ENCODE results near the gene PPP3R2. TPM values are rescaled to one million over a fixed set of nuclear protein-coding genes. Genes with fewer than 3 reads are reported as not detected.

The PPP3R2 gene
- total RNA-seq, 4 donors from 2014 or later, result not detected

DNA sequence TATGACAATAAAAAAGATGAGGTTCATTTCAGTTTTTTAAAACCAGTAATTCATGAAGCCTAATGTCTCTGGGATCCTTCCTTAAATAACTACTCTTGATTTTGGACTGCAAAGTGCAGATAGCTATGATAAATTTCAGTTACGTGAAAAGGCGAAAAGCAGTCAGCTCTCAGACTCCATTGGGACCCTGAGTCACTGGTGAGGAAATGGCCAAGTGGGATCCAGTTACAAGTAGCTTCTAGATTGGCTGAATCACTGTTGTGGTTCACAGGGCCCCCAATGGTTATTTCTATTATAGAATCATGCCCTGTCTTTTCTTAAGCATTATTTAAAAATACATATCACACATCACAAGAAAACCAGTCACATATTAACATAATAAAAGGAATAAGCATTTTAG lies 31.1 kb upstream of the PPP3R2 start:
- DNase-seq (ENCODE audit: low spot score in 2 of 2), result no peak
- H3K4me3 ChIP-seq (ENCODE audit: low read depth, poor library complexity, severe bottlenecking), result no peak overlapping the region
- 74 to 85% methylated on average over 2 of the region's 2 CpGs for WGBS, 2 donors
- no peak for TF ChIP-seq POLR2A (IDR thresholded peaks at IDR 0.05)
- TF ChIP-seq, protein P1, sequence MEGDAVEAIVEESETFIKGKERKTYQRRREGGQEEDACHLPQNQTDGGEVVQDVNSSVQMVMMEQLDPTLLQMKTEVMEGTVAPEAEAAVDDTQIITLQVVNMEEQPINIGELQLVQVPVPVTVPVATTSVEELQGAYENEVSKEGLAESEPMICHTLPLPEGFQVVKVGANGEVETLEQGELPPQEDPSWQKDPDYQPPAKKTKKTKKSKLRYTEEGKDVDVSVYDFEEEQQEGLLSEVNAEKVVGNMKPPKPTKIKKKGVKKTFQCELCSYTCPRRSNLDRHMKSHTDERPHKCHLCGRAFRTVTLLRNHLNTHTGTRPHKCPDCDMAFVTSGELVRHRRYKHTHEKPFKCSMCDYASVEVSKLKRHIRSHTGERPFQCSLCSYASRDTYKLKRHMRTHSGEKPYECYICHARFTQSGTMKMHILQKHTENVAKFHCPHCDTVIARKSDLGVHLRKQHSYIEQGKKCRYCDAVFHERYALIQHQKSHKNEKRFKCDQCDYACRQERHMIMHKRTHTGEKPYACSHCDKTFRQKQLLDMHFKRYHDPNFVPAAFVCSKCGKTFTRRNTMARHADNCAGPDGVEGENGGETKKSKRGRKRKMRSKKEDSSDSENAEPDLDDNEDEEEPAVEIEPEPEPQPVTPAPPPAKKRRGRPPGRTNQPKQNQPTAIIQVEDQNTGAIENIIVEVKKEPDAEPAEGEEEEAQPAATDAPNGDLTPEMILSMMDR (IDR thresholded peaks at IDR 0.05), result no peak
- intact Hi-C loops (cut with DNase I; ENCODE audit: low total_unique reads), result no loop called here

DNA sequence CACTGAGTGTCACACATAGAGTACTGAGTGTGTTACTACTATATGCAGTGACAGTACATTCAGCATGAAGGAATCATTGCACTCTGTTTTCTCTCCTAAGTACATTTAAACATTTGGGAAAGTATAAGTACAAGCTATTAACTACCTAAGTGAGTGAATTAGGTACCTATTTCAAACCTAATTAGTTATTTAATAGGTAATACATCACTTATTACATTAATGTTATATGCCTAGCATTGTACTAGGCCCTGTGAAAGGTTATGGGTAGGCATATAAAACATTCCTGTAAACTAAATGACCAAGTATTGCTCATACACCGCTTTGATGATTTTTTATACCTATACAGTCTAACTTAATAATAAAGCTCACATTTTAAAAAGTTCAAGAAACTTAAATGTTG lies 25.7 kb upstream of the PPP3R2 start:
- no peak for DNase-seq (ENCODE audit: low spot score in 2 of 2)
- intact Hi-C loops (cut with DNase I; ENCODE audit: low total_unique reads), result no loop called here
- H3K4me3 ChIP-seq (ENCODE audit: low read depth, poor library complexity, severe bottlenecking), result no peak overlapping the region
- 97 to 98% methylated on average over 1 of the region's 1 CpG for WGBS, 2 donors
- no peak for TF ChIP-seq POLR2A (IDR thresholded peaks at IDR 0.05)
- TF ChIP-seq, protein P1 (IDR thresholded peaks at IDR 0.05), result no peak

DNA sequence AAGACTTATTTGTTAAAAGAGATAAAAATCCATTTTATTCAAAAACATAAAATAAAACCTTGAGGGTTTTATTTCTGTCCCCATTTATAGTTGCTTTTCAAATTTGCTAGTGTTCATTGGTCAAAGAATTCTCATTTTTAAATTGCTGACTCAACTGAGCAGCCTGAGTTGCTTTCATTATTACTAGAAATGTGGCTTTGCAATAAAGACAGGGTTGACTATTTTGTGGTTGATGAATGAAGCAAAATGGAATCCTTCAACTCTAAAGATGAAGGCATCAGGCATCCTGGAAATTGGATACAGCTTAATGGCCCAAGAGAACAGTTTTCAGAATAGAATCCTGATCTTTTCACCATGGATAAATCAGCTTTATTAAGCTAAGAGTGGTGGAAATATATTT lies 23.9 kb upstream of the PPP3R2 start:
- no peak for DNase-seq (ENCODE audit: low spot score in 2 of 2)
- intact Hi-C loops (cut with DNase I; ENCODE audit: low total_unique reads), result no loop called here
- no peak overlapping the region for H3K4me3 ChIP-seq (ENCODE audit: low read depth, poor library complexity, severe bottlenecking)
- no peak for TF ChIP-seq POLR2A (IDR thresholded peaks at IDR 0.05)
- TF ChIP-seq, protein P1 (IDR thresholded peaks at IDR 0.05), result no peak

DNA sequence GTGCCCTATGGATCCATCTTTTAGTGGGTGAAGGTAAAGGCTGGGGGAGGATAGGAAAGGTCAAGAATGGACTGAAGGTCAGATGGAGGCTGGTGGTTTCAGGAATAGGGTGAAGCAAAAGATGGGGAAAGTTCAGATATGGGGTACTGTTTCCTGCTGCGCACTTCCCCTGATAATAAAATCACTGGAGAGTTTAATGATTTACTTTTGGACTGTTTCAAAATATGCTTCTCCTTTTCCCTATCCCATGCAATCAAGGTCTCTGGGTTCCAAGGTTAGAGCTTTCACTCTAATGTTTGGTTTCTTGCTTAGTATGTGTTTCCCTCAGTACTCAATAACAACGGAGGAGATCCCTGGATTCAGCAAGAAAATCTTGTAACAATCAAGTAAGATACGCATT lies 10.8 kb upstream of the PPP3R2 start:
- no peak for DNase-seq (ENCODE audit: low spot score in 2 of 2)
- 88 to 91% methylated on average over 3 of the region's 3 CpGs for WGBS, 2 donors
- intact Hi-C loops (cut with DNase I; ENCODE audit: low total_unique reads), result loop anchor here (10.0 kb wide), 1 partner anchor 1011 kb away; no protein-coding TSS in a partner anchor
- TF ChIP-seq, protein P1 (IDR thresholded peaks at IDR 0.05), result no peak
- no peak for TF ChIP-seq POLR2A (IDR thresholded peaks at IDR 0.05)
- H3K4me3 ChIP-seq (ENCODE audit: low read depth, poor library complexity, severe bottlenecking), result no peak overlapping the region

DNA sequence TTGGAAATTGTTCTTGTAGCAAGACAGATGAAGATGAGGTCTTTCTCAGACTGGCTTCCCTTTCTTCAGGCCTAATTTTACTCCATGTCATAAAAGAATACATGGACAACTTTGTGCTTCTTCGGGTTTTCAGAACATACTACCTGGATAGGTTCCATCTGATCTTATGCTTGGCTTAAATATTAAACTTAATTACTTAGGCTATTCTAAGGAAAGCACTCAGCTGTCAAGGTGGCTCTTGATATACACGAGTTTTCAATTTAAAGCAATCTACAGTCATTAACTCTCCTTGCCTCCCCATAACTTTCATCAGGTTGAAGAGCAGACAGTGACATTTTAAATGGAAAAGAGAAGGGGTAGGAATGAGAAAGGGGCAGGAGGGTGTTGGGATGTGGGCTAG lies 9.5 kb upstream of the PPP3R2 start:
- WGBS, 2 donors, result 61 to 68% methylated on average over 2 of the region's 2 CpGs
- no peak overlapping the region for H3K4me3 ChIP-seq (ENCODE audit: low read depth, poor library complexity, severe bottlenecking)
- no peak for DNase-seq (ENCODE audit: low spot score in 2 of 2)
- intact Hi-C loops (cut with DNase I; ENCODE audit: low total_unique reads), result loop anchor here (10.0 kb wide), 1 partner anchor 1009 kb away; no protein-coding TSS in a partner anchor
- TF ChIP-seq, protein P1 (IDR thresholded peaks at IDR 0.05), result no peak
- TF ChIP-seq POLR2A (IDR thresholded peaks at IDR 0.05), result no peak
